HG02798 (cell line): Measurements from ENCODE around the gene ANKRD24.
"Not testable (repeated sequence)": the region's sequence is repeated elsewhere in the genome, so short reads cannot be mapped to it uniquely, and the experiment has no call there.

ENCODE experiments used
- ATAC-seq: cut with Tn5 transposase; IDR thresholded peaks from one replicate; pipeline ENCODE4 v1.9.1; 2021; ENCODE audit warnings: mild to moderate bottlenecking; ENCODE audit not compliant: unreplicated experiment, poor library complexity

Gene ANKRD24

DNA sequence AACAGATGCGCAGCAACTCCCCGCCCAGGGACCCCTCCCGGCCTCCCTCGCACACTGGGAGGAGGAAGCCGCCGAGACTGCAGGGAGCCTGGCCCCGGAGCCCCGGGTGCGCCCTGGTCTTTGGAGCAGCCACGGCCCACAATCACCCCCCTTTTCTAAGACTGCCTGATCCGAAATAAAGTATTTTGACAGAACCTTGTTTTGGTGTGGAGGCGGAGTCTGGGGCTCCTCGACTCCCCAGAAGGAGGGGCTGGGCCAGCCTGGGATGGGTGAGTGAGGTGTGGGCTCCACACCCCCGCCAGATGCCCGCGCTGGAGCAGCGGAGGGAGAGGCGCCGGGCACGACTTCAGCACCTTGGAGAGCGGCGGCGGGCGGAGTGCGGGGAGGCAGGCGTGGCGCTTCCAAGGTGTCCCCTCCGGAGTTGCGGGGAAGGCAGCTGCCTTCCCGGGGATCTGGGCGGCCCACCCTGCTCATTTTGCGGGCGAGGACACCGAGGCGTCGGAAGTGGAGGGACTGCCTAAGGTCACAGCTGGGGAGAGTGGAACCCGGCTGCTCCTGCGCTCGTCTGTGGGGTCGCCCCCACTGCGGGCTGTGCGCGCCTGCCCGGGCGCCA, 9.5 kb upstream of the ANKRD24 start:
- no peak for ATAC-seq

DNA sequence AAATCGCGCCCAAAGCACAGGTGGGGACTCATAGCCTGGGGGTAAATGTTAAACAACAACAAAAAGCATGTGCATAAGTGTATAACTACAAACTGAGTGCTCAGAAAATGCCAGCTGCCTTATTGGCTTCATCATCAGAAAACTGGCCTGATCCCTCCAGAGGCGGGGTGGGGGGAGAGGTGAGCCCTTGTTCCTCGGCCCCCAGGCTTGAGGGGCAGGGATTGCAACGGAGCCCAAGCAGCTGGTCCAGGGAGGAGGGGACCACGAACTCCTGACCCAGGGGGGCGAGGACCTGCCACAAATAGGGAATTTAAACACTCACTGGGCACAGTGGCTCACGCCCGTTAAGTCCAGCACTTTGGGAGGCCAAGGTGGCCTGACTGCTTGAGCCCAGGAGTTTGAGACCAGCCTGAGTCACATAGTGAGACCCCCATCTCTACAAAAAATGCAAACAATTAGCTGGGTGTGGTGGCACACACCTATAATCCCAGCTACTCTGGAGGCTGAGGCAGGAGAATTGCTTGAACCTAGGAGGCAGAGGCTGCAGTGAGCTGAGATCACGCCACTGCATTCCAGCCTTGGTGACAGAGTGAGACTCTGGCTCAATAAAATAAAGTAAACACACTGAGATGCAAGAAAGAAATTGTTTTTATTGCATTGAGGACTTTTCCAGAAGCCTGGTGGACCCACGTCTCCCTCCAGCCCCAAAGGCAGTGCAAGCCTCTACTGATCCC, 8.8 kb upstream of the ANKRD24 start:
- no peak for ATAC-seq

DNA sequence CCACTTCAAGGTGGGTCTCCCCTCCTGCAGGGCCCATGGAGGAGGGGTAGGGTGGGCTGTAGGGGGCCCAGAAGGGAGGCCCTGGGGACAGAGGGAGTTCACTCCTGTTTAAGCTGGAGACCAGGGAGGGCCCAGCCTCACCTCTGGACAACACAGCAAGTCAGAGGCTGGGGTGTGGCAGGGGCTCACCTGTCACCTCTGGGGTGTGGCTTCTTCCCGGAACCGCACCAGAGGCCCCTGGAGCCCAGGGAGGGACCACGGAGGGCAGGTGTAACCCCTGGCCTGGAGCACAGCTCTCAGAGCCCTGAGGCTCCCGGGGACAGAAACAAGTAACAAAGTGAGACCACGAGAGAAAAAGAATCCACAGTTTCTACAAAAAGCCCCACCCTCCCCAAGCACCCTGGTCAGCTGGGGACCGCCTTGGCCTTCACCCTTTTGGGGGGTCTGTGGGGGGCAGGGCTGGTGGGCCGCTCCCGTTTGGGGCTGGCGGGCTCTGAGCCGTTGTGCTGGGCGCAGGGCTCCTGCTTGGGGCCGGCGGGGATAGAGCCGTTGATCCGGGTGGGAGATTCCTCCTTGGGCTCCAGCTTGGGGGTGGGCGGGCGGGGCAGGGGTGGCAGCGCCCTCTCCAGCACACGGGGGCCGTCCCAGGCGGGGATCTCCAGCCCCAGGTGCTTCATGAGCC, 8.1 kb upstream of the ANKRD24 start:
- no peak for ATAC-seq

DNA sequence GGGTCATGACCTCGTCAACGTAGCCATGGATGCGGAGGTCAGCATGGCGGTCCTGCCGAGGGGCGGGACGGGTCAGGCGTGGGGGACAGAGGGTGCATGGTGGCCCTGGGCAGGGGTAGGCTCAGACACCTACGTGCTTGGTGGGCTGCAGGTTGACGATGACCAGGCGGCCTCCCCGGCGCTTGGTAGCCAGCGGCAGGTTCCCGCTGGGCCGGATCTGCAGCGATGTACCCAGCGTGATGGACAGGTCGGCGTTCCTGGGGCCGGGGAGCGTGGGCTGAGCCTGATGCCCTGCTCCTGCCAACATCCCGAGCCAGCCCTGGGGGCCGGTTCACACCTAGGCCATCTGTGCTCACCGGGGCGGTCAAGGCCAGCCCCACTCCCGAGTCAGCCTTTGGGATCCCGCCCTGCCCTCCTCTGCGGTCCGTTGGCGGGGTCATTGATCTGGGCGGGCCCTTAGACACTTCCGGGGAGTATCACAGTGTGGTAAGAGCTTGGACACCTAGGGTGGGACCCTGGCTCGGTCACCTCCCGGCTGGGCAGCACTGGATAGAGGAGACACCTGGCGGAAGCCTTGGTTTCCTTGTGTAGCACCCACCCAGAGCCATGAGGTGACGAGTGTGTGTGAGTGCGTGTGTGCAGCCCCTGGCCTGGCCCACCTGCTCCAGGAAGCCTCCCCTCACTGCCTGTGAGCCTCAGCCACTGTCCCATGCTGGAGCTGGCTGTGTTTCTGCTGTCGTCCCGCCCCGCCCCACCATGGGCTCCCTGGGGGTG, 7.4 kb upstream of the ANKRD24 start:
- ATAC-seq: no peak

DNA sequence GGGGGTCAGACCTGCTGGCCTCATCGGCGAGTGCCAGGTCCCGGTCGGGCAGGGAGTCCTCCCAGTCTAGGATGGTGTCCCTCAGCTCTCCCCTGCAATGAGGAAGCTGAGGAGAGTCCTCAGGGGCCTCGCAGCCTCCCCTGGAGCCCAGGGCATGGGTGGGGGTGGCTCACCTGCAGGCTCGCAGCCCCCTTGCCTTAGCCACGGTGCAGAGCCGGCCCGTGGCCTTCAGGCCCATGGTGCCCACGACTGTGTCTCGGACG, 6.9 kb upstream of the ANKRD24 start:
- ATAC-seq: no peak

DNA sequence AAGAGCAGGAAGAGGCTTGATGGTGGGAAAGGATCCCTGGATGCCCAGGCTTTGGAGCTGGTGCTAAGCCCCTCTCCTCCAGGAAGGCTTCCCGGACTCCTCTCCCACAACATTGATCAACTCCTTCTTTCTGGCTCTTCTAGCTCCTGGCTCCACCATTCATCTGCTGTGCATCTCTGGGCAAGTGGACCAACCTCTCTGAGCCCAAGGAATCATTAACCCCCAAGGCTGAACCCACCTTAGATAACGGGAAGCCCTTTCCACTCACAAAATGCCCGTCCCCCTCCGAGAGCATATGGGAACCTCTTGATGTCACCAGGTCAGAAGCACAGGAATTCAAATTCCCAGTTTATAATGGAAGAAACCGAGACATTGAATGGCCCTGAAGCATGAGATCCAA, 5.3 kb upstream of the ANKRD24 start:
- ATAC-seq: no peak

DNA sequence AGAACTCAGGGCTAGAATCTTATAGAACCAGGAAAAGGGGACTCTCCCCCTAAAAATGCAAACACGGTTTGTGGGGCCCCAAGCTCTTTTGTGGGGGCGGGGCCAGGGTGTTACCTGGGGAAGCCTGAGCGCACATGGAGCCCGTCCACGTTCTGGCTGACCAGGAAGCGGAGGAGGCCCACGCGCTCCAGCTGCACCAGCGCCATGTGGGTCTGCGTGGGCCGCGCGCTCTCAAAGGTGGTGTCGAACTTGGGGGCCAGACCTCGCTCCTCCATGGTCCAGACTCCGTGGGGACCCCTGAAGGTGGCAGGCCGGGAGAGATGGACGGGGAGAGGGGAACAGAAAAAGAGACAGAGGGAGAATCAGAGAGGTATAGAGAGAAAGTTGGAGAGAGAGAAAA, 3.5 kb upstream of the ANKRD24 start:
- no peak for ATAC-seq

DNA sequence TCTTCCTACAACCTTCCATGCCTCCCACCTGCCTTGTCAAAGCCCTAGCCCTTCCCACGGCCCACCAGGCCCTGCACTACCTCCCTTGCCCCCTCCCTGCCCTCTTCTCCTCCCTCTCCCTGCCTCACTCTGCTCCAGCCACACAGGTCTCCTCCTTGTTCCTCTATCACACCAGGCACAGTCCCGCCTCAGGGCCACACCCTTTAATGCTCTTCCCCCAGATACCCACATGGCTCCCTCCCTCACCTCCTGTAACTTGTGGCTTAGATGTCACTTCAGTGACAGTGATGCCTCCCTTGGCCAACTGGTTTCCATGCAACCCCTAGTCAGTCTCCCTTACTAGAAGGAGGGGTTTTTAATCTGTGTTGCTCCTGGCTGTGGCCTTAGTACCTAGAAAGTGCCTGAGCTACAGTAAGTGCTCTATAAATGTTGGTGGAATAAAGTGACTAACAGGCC, 1.4 kb upstream of the ANKRD24 start:
- no peak for ATAC-seq

DNA sequence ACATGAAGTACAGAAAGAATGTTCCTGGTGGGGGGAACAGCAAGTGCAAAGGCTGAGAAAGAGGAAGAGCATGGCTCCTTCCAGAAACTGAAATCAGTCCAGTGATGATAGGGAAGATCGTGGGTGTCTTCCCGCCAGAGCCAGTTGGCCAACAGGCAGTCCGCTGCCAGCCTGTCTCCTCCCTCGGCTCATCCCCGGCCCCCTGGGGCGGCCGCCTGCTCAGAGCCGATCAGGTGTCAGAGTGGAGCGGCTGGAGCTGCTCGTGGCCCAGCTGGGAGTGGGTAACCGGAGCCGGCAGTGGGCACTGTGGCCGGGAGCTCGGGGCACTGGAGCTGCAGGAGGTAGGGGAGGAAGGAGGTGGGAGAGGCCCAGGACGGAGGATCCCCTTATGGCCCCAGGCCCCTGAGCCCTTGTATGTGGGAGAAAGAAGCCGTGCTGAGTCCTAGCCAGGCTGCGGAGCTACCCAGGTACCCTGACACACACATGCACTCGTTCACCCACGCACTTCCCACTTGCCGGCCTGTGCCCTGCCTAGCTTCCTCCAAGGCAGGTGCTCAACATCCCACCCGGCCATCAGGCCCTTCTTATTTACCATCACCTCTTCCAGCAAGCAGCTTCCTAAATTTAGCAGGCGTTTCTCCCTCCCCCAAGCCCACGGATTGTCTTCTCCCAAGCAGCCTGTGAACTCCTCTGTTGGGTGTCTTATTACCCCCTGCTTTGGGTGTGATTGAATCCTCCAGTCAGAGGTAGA, 1.7 kb downstream of the ANKRD24 start:
- ATAC-seq: no peak

DNA sequence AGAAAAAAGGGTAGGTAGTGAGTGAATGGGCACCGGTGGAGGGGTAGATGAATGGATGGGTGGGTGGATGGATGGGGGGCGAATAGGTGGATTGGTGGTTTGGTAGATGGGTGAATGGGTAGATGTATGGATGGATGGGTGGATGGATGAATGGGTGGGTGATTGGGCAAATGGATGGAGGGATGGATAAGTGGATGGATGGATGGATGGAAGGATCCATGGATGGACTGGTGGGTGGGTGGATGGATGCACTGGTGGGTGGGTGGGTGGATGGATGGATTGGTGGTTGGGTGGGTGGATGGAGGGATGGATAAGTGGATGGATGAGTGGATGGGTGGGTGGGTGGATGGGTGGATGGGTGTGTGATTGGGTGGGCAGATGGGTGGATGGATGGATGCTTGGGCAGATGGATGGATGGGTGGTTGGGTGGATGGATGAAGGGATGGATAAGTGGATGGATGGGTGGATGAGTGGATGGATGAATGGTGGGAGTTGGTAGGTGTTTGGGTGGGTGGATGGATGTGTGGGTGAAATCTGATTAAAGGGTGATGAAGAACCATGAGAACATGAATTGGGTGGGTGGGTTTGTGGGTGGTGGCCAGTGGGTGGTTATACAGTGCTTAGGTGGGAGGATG, 2.3 kb downstream of the ANKRD24 start:
- no peak for ATAC-seq

DNA sequence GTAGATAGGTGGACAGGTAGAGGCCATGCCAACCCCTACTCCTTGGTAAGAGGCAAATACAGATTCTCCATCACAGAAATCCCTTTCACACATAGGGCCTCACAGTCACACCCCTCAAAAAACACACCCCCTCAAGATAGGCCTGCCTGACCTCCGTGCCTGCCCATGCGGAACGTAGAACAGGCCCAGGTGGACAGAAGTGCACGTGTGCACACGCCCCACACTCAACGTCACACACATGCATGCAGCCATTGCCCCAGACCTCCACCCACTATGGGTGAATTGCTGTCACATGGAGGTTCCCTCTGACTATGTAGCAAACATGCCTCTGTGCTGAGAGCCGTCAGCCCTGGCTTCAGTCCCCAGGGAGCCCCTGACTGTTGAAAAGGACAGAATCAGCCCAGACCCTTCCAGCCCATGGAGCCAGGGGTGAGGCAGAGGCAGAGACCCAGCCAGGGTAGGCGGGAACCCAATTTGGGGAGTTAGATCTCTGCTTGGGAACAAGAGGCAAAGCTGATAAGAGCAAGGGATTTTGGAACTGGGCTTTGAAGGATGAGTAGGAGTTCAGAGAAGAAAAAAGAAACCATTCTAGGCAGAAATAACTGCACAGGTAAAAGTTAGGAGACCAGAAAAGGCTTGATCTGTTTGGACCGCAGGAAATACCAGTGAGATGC, 3.1 kb downstream of the ANKRD24 start:
- no peak for ATAC-seq

DNA sequence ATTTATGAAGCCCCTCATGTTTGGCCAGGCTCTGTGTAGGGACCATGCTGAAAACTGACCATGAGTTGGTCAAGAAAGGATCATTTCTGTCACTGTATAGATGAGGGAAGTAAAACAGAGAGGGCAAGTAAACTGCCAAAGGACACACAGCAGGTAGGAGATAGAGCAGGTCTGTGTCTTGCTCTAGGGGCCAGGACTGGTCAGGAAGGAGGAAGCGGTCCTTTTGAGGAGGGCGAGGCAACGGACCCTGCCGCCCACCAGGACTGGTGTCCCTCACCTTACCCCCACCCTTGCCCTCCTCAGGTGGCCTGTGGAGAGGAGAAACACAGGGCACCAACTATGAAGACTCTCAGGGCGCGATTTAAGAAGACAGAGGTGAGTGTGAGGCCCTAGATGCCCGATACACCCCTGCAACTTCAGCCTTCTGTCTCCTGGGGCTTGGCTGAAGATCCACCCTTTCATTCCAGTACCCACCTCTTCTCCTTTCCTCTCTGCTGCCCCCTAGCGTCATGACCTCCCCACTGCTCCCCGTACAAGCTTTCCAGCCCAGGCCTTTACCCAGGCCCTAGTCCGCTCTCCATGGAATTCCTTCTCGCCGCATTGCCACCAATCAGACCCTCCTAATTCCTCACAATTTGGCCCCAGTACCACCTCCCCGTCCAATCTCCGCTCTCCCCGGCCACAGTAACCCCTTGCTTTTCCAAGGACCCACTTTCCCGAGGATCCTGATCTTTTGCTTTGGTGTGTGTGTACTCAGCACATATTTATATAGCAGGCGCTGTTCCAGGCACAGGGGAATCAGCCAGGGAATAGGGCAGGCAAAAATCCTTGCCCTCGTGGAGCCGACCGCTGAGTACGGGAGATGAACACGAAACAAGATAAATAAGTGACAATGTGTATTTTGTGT, 3.9 kb downstream of the ANKRD24 start:
- ATAC-seq: no peak

DNA sequence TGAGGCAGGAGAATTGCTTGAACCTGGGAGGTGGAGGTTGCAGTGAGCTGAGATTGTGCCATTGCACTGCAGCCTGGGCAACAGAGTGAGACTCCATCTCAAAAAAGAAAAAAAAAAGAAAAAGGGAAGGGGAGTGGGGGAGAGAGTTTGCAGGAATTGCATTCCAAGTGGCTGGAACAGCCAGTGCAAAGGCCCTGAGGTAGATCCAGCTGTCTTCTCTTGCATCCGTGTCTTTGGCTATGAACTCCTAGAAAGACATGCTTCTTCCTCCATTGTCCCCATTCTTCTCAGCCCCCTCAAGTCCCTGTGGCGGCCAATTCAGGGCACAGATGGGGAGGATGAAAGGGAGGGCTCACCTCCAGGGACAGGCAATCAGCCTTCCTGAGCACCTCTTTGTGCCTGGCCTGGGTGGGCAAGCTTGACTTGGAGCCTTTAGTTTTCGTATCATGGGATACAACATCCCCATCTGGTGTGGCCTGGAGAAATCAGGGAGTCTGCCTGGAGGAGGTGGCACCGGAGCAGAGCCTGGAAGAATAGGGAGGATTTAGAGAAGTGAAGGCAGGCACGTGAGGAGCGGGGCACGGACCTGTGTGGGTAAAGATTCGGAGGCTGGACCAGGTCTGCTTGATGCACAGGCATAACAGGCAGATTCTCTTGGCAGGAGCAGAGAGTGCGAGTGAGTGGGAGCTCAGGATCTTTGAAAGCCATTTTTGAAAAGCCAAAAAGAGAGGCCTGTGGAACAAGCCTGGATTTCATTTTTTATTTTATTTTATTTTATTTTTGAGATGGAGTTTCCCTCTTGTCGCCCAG, 5.0 kb downstream of the ANKRD24 start:
- no peak for ATAC-seq

DNA sequence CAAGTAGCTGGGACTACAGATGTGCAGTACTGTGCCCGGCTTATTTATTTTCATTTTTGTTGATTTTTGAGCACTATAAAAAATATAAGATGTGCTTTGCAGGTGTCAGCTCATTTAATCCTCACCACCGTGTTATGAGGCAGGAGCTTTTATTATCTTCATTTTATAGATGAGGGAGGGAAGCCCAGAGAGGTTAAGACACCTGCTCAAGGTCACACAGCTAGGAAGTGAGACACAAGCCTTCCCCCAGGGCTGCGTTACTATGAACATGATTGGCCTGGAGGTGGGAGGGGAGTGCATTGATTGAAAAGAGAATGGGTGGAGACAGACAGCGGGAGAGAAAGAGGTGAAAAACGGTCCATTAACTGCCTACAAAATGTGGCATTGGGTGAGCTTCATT, 7.2 kb downstream of the ANKRD24 start:
- no peak for ATAC-seq

DNA sequence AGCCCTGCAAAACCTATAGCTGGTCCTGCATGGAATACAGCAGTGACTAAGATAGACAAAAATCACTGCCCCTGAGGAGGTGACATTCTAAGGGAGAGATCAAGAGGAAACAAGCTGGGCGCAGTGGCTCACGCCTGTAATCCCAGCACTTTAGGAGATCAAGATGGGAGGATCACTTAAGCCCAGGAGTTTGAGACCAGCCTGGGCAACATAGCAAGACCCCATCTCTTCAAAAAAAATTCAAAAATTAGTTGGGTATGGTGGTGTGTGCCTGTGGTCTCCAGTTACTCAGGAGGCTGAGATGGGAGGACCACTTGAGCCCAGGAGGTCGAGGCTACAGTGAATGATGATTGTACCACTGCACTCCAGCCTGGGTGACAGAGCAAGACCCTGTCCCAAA, 10.0 kb downstream of the ANKRD24 start:
- ATAC-seq: not testable (repeated sequence)

DNA sequence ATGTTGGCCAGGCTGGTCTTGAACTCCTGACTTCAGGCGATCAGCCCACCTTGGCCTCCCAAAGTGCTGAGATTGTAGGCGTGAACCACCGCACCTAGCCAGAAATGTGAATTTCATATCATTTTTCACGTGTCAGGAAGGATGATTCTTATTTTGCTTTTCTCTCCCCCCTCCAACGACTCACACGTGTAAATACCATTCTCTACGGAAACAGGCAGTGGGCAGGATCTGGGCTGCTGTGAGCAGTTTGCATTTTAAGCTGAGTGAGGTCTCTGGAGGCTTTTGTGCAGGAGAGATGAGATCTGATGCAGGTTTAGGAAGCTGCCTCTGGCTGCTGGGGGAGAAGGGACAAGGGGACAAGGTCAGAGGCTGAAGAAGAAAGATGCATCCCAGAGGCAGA, 11.9 kb downstream of the ANKRD24 start:
- ATAC-seq: no peak

DNA sequence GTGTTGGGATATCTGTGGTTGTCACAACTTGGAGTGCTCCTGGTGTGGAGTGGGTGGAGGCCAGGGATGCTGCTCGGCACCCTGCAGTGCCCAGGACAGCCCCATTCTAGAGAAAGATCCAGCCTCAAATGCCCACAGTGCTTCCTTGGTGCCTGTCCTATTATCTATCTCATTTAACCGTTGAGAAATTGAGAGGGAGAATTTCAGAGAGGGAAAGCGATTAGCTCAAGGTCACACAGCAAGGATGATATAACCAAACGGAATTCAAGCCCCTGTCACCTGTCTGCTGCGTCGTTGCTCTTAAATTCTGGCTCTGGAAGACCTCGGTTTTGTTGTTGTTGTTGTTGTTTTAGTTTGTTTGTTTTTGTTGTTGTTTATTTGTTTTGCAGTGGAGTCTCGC, 13.5 kb downstream of the ANKRD24 start:
- no peak for ATAC-seq
